ENCODE results near the gene SEPTIN5.

Gene SEPTIN5

GRCh38 chr22:19704355-19705015, 9.8 kb upstream of the SEPTIN5 start:
- in situ Hi-C loops (cut with MboI; ENCODE audit: low sequenced_read_pairs) = no loop called here

- in situ Hi-C loops (cut with MboI; ENCODE audit: low sequenced_read_pairs) = no loop called here
These were observed 8.9 kb upstream of the SEPTIN5 start for GRCh38 chr22:19705181-19705934.

GRCh38 chr22:19706661-19707151, 7.6 kb upstream of the SEPTIN5 start:
- in situ Hi-C loops (cut with MboI; ENCODE audit: low sequenced_read_pairs) = no loop called here

- in situ Hi-C loops (cut with MboI; ENCODE audit: low sequenced_read_pairs) = no loop called here
These were observed 6.7 kb upstream of the SEPTIN5 start for GRCh38 chr22:19707347-19708290.

- in situ Hi-C loops (cut with MboI; ENCODE audit: low sequenced_read_pairs) = no loop called here
These were observed 5.8 kb upstream of the SEPTIN5 start for GRCh38 chr22:19708321-19709011.

- in situ Hi-C loops (cut with MboI; ENCODE audit: low sequenced_read_pairs) = no loop called here
These were observed 5.1 kb upstream of the SEPTIN5 start for GRCh38 chr22:19709063-19709769.

GRCh38 chr22:19710020-19710768, 4.1 kb upstream of the SEPTIN5 start:
- in situ Hi-C loops (cut with MboI; ENCODE audit: low sequenced_read_pairs) = no loop called here

- in situ Hi-C loops (cut with MboI; ENCODE audit: low sequenced_read_pairs) = no loop called here
These were observed 3.6 kb upstream of the SEPTIN5 start for GRCh38 chr22:19710769-19711106.

- in situ Hi-C loops (cut with MboI; ENCODE audit: low sequenced_read_pairs) = no loop called here
These were observed 1.1 kb upstream of the SEPTIN5 start for GRCh38 chr22:19713245-19713644.

GRCh38 chr22:19713650-19714311, 522 bp upstream of the SEPTIN5 start:
- in situ Hi-C loops (cut with MboI; ENCODE audit: low sequenced_read_pairs) = no loop called here

GRCh38 chr22:19715188-19715930, 1.1 kb downstream of the SEPTIN5 start:
- in situ Hi-C loops (cut with MboI; ENCODE audit: low sequenced_read_pairs) = no loop called here

- in situ Hi-C loops (cut with MboI; ENCODE audit: low sequenced_read_pairs) = no loop called here
These were observed 1.9 kb downstream of the SEPTIN5 start for GRCh38 chr22:19716041-19716828.

- in situ Hi-C loops (cut with MboI; ENCODE audit: low sequenced_read_pairs) = no loop called here
These were observed 2.5 kb downstream of the SEPTIN5 start for GRCh38 chr22:19716829-19717105.

- in situ Hi-C loops (cut with MboI; ENCODE audit: low sequenced_read_pairs) = no loop called here
These were observed 2.9 kb downstream of the SEPTIN5 start for GRCh38 chr22:19717181-19717580.

GRCh38 chr22:19717691-19718455, 3.6 kb downstream of the SEPTIN5 start:
- in situ Hi-C loops (cut with MboI; ENCODE audit: low sequenced_read_pairs) = no loop called here

- in situ Hi-C loops (cut with MboI; ENCODE audit: low sequenced_read_pairs) = no loop called here
These were observed 4.2 kb downstream of the SEPTIN5 start for GRCh38 chr22:19718456-19719049.

All from hTERT RPE-1 (cell line).